Right hindlimb (tissue), 1 donor: ENCODE measurements around the gene HERC6.
"Not testable (repeated sequence)": the region's sequence is repeated elsewhere in the genome, so short reads cannot be mapped to it uniquely, and the experiment has no call there.

Source experiments
- DNase-seq: peaks from one replicate; pipeline ENCODE4 v3.0.0-alpha.2; 2018

The HERC6 gene

GRCh38 chr4:88391703-88392102 is 13.1 kb downstream of the HERC6 start:
- DNase-seq, result no peak

GRCh38 chr4:88396681-88397080 is 18.0 kb downstream of the HERC6 start:
- DNase-seq, result no peak

DNA sequence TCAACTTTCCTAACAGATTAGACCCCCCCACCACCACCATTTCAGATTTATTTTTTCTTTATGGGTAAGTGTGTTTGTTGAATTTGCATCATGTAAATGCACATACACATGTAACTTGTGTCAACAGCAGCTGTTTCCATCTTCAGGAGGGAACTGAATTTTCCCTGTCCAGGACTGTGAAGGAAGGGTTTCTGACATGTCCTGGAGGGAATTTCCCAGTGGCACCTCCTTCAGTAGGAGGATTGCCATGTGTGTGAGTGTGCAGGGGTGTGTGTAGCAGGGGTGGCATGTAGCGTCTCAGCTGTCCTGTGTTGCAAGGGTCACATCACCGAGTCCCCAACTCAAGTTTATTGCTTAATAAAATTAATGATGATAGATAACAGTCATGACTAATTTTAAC is 19.7 kb downstream of the HERC6 start:
- no peak for DNase-seq

- no peak for DNase-seq
Measured at GRCh38 chr4:88409206-88409605, 30.6 kb downstream of the HERC6 start.

DNA sequence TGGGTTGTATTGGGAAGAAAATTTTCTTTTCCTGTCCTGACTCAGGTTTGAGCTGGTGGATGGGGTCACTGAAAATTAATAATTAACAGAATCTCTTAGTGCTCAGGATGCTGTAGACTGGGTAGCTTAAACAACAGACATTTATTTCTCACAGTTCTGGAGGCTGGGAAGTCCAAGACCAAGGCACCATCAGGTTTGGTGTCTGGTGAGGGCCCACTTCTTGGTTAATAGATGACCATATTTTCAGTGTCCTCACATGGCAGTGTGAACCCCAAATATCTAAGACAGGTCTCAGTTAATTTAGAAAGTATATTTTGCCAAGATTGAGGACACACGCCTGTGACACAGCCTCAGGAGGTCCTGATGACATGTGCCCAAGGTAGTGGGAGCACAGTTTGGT is 31.1 kb downstream of the HERC6 start:
- no peak for DNase-seq

GRCh38 chr4:88411491-88412096 is 32.9 kb downstream of the HERC6 start:
- no peak for DNase-seq

DNA sequence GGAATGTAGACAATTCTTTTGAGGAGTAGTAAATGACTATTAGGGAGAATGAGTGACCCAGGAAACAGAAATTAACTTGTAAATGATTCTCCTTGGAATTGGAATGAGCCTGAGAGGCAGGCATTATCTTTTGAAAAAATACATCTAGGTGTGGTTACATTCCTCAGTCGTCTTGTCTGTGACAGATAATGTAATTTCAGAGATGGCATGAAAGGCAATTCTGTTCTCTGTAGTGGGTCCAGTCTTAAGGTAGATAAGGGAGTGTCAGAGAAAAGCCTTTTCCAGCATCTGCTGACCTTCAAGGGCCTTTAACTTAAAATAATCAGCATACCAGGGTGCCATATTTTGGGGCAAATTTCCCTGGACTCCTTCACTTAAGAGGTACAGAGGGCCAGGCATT is 35.1 kb downstream of the HERC6 start:
- no peak for DNase-seq

- no peak for DNase-seq
Measured at GRCh38 chr4:88414755-88415154, 36.1 kb downstream of the HERC6 start.

GRCh38 chr4:88415982-88416381 is 37.3 kb downstream of the HERC6 start:
- no peak for DNase-seq

GRCh38 chr4:88418411-88418810 is 39.8 kb downstream of the HERC6 start:
- no peak for DNase-seq

GRCh38 chr4:88419874-88420273 is 41.2 kb downstream of the HERC6 start:
- DNase-seq, result no peak

GRCh38 chr4:88420844-88421243 is 42.2 kb downstream of the HERC6 start:
- no peak for DNase-seq

GRCh38 chr4:88422403-88422802 is 43.8 kb downstream of the HERC6 start:
- no peak for DNase-seq

GRCh38 chr4:88429401-88429800 is 50.7 kb downstream of the HERC6 start:
- no peak for DNase-seq

GRCh38 chr4:88435987-88436693 is 57.5 kb downstream of the HERC6 start:
- no peak for DNase-seq

- not testable (repeated sequence) for DNase-seq
Measured at GRCh38 chr4:88437873-88438272, 59.2 kb downstream of the HERC6 start.

GRCh38 chr4:88439161-88439760 is 60.6 kb downstream of the HERC6 start:
- DNase-seq, result no peak

- no peak for DNase-seq
Measured at GRCh38 chr4:88440146-88440545, 61.5 kb downstream of the HERC6 start.

DNA sequence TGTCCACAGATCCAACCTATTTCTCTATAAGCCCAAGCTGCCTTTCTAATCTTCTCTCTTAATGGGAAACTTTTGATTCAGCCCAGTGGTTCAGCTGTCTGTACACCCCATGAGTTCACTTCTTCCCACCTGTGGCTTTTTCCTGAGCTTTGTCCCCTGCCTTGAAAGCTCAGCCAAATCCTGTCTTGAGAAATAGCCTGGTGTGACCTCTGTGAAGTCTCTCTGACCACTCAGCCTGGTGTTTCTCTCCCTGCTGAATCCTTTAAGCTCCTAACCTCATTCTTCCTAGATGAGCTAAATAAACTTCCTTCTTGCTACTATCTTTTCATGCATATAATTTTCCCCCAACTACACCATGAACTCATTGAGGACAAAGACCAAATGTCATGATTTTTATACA is 63.0 kb downstream of the HERC6 start:
- DNase-seq, result no peak

DNA sequence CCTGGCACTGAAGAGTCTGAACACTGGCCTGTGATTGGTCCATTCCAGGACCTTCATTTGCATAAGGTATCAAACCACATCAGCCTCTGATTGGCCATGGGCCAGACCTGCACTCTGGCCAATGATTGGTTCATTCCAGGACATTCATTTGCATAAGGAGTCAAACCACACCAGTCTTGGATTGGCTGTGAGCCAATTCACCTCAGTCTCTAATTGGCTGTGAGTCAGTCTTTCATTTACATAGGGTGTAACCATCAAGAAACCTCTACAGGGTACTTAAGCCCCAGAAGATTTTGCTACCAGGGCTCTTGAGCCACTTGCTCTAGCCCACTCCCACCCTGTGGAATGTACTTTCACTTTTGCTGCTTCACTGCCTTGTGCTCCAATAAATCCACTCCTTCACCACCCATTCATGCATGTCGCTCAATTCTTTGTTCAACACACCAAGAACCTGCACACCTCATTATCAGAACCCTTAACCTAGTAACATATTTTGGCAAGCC is 64.1 kb downstream of the HERC6 start:
- no peak for DNase-seq

- DNase-seq, result no peak
Measured at GRCh38 chr4:88443486-88443885, 64.8 kb downstream of the HERC6 start.

DNA sequence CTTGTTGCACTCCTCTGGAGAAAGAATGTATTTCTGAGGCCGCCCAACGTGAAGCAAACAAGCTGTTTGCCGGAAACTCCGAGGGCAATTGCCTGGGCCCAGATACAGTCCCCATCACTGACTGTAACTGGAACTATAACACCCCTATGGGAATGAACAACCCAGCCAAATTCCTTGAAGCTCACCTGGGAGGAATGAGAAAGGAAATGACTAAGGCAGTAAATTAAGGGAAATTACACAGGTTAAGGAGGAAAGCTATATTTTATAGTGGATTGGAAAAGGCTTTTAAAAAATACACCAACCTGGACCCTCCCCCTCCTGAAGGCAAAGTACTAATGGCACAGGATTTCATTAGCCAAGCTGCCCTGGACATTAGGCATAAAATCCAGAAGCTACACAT is 66.6 kb downstream of the HERC6 start:
- DNase-seq, result no peak

GRCh38 chr4:88446124-88446523 is 67.5 kb downstream of the HERC6 start:
- DNase-seq, result no peak

GRCh38 chr4:88447371-88448095 is 68.9 kb downstream of the HERC6 start:
- no peak for DNase-seq
